ENCODE data around the gene PHKG1.

The PHKG1 gene

GRCh38 chr7:56079450-56080185, 13.1 kb downstream of the PHKG1 start:
- no peak for DNase-seq

GRCh38 chr7:56078196-56078595, 14.6 kb downstream of the PHKG1 start:
- no peak overlapping the region for H3K9ac ChIP-seq (ENCODE audit: low read depth, low read length)
- H3K4me1 ChIP-seq (ENCODE audit: insufficient read depth, low read length): no peaks in the 10 kb centered on the region
- ATAC-seq (ENCODE audit: insufficient read depth, low read depth) (no peak), DNase-seq (no peak)
- peaks cover 66% of the 10 kb centered on the region for H3K36me3 ChIP-seq (ENCODE audit: insufficient read depth, low read length)
- no peak overlapping the region for H3K27ac ChIP-seq (ENCODE audit: low read length)
- H3K9me3 ChIP-seq (ENCODE audit: insufficient read depth, low read length, severe bottlenecking): no peaks in the 10 kb centered on the region
- H3K4me3 ChIP-seq (ENCODE audit: low read depth in 1 of 2, low read length in 2 of 2): no peak overlapping the region
- no peaks in the 10 kb centered on the region for H3K27me3 ChIP-seq (ENCODE audit: insufficient read depth, low read length, poor library complexity)
- no peak overlapping the region for H3K4me2 ChIP-seq (ENCODE audit: insufficient read depth, low read length)
- TF ChIP-seq EZH2 (IDR thresholded peaks at IDR 0.05; ENCODE audit: borderline replicate concordance, low read depth, low read length, severe bottlenecking) (no peak), CTCF (IDR thresholded peaks at IDR 0.05; ENCODE audit: borderline replicate concordance, extremely low read depth, low read length, poor library complexity, severe bottlenecking) (no peak)
- H4K20me1 ChIP-seq (ENCODE audit: insufficient read depth, low read length): 0 out of 2 replicates have a peak, but pooled peaks cover 6% of the 10 kb centered on the region
- no peak overlapping the region for H2AFZ ChIP-seq (ENCODE audit: low read depth, low read length)
- no peaks in the 10 kb centered on the region for H3K79me2 ChIP-seq (ENCODE audit: insufficient read depth, low read length)

More at GRCh38 chr7:56079450-56080185, 13.1 kb downstream of the PHKG1 start:
- no peak for ATAC-seq (ENCODE audit: insufficient read depth, low read depth)
- Histone ChIP-seq H3K4me3 (ENCODE audit: low read depth in 1 of 2, low read length in 2 of 2) (no peak overlapping the region), H3K9ac (ENCODE audit: low read depth, low read length) (no peak overlapping the region), H3K27ac (ENCODE audit: low read length) (no peak overlapping the region), H2AFZ (ENCODE audit: low read depth, low read length) (no peak overlapping the region), H3K27me3 (ENCODE audit: insufficient read depth, low read length, poor library complexity) (no peaks in the 10 kb centered on the region), H3K79me2 (ENCODE audit: insufficient read depth, low read length) (no peaks in the 10 kb centered on the region), H3K4me1 (ENCODE audit: insufficient read depth, low read length) (no peaks in the 10 kb centered on the region), H3K4me2 (ENCODE audit: insufficient read depth, low read length) (no peak overlapping the region), H3K9me3 (ENCODE audit: insufficient read depth, low read length, severe bottlenecking) (no peaks in the 10 kb centered on the region), H3K36me3 (ENCODE audit: insufficient read depth, low read length) (peaks cover 53% of the 10 kb centered on the region), H4K20me1 (ENCODE audit: insufficient read depth, low read length) (0 out of 2 replicates have a peak, but pooled peaks cover 6% of the 10 kb centered on the region)
- TF ChIP-seq EZH2 (IDR thresholded peaks at IDR 0.05; ENCODE audit: borderline replicate concordance, low read depth, low read length, severe bottlenecking): no peak
- no peak for TF ChIP-seq CTCF (IDR thresholded peaks at IDR 0.05; ENCODE audit: borderline replicate concordance, extremely low read depth, low read length, poor library complexity, severe bottlenecking)

GRCh38 chr7:56077681-56078080, 15.1 kb downstream of the PHKG1 start:
- H3K27ac ChIP-seq (ENCODE audit: low read length): no peak overlapping the region
- ATAC-seq (ENCODE audit: insufficient read depth, low read depth) (no peak), DNase-seq (no peak)
- H3K4me2 ChIP-seq (ENCODE audit: insufficient read depth, low read length): no peak overlapping the region
- H4K20me1 ChIP-seq (ENCODE audit: insufficient read depth, low read length): 0 out of 2 replicates have a peak, but pooled peaks cover 6% of the 10 kb centered on the region
- H3K9me3 ChIP-seq (ENCODE audit: insufficient read depth, low read length, severe bottlenecking): no peaks in the 10 kb centered on the region
- H3K27me3 ChIP-seq (ENCODE audit: insufficient read depth, low read length, poor library complexity): no peaks in the 10 kb centered on the region
- TF ChIP-seq EZH2 (IDR thresholded peaks at IDR 0.05; ENCODE audit: borderline replicate concordance, low read depth, low read length, severe bottlenecking) (no peak), CTCF (IDR thresholded peaks at IDR 0.05; ENCODE audit: borderline replicate concordance, extremely low read depth, low read length, poor library complexity, severe bottlenecking) (no peak)
- H3K4me1 ChIP-seq (ENCODE audit: insufficient read depth, low read length): no peaks in the 10 kb centered on the region
- H3K36me3 ChIP-seq (ENCODE audit: insufficient read depth, low read length): peaks cover 71% of the 10 kb centered on the region
- no peak overlapping the region for H3K4me3 ChIP-seq (ENCODE audit: low read depth in 1 of 2, low read length in 2 of 2)
- no peak overlapping the region for H3K9ac ChIP-seq (ENCODE audit: low read depth, low read length)
- no peaks in the 10 kb centered on the region for H3K79me2 ChIP-seq (ENCODE audit: insufficient read depth, low read length)
- no peak overlapping the region for H2AFZ ChIP-seq (ENCODE audit: low read depth, low read length)

Data from DND-41 (cell line).